PC-9 (cell line): ENCODE data around the gene ANKLE2. TPM values are rescaled to one million over a fixed set of nuclear protein-coding genes. Genes with fewer than 3 reads are reported as not detected.

ENCODE experiments used
- BruUV-seq: library from RNA; stranded (reverse); fragments of 400-500 nt; replicated peaks from 2 replicates; lab custom pipeline; 2021; lab: Mats Ljungman, UMichigan
- CTCF ChIA-PET: fragments of 300-600 bp; sonication (Branson Sonifier 250); formaldehyde crosslinking; loops from one replicate; lab custom pipeline; 2022; ENCODE audit warnings: antibody characterized with exemption; lab: Charles Lee
- POLR2A ChIA-PET: fragments of 300-600 bp; sonication (Branson Sonifier 250); formaldehyde crosslinking; loops from one replicate; lab custom pipeline; 2022; ENCODE audit warnings: antibody characterized with exemption; ENCODE audit not compliant: unreplicated experiment; lab: Charles Lee
- DNase-seq, 2 experiments: peaks; one replicate each; pipeline versions ENCODE4 v3.0.0 to v3.0.0-alpha.2; 2015 to 2022; ENCODE audit warnings: mixed read lengths in 1 of 2
- H2AFZ ChIP-seq: fragments of 200-600 bp; sonication (generic); 2 replicates; pipeline ENCODE4 v1.8.1; 2017; ENCODE audit warnings: antibody characterized with exemption
- H3F3A ChIP-seq: fragments of 200-600 bp; sonication (generic); 2 replicates; pipeline ENCODE4 v1.8.1; 2017; ENCODE audit warnings: antibody characterized with exemption, mild to moderate bottlenecking, low read depth; ENCODE audit not compliant: insufficient read depth
- H3K27ac ChIP-seq: fragments of 200-600 bp; sonication (generic); 2 replicates; pipeline ENCODE4 v1.6.1; 2016; ENCODE audit warnings: mixed run types
- H3K27me3 ChIP-seq: fragments of 200-600 bp; sonication (generic); 2 replicates; pipeline ENCODE4 v1.6.1; 2016; ENCODE audit warnings: low read depth, mixed run types; ENCODE audit not compliant: insufficient read depth
- H3K36me3 ChIP-seq: fragments of 200-600 bp; sonication (generic); 2 replicates; pipeline ENCODE4 v1.6.1; 2016; ENCODE audit warnings: low read depth, mixed run types
- H3K4me1 ChIP-seq: fragments of 200-600 bp; sonication (generic); replicated peaks from 2 replicates; pipeline ENCODE4 v1.6.1; 2016; ENCODE audit warnings: mixed run types; ENCODE audit not compliant: insufficient read depth
- H3K4me2 ChIP-seq: fragments of 200-600 bp; sonication (generic); 2 replicates; pipeline ENCODE4 v1.6.1; 2017; ENCODE audit warnings: mixed run types
- H3K4me3 ChIP-seq: fragments of 200-600 bp; sonication (generic); 2 replicates; pipeline ENCODE4 v1.6.1; 2016; ENCODE audit warnings: mixed run types
- H3K79me2 ChIP-seq: fragments of 200-600 bp; sonication (generic); 2 replicates; pipeline ENCODE4 v1.6.1; 2017; ENCODE audit warnings: low read depth, mixed run types
- H3K9me2 ChIP-seq: fragments of 200-600 bp; sonication (generic); 2 replicates; pipeline ENCODE4 v1.8.1; 2017; ENCODE audit warnings: mild to moderate bottlenecking; ENCODE audit not compliant: insufficient read depth
- H3K9me3 ChIP-seq: fragments of 200-600 bp; sonication (generic); 2 replicates; pipeline ENCODE4 v1.8.1; 2016; ENCODE audit warnings: low read depth; ENCODE audit not compliant: insufficient read depth
- H4K20me1 ChIP-seq: fragments of 200-600 bp; sonication (generic); 2 replicates; pipeline ENCODE4 v1.8.1; 2017; ENCODE audit not compliant: insufficient read depth
- EZH2 ChIP-seq: fragments of 200-600 bp; sonication (generic); IDR thresholded peaks from 2 replicates; pipeline ENCODE4 v1.8.0; 2017; ENCODE audit warnings: antibody characterized with exemption, low read depth
- intact Hi-C: fragments of 100-400 bp; cut with micrococcal nuclease; formaldehyde crosslinking; loops from one replicate; pipeline ENCODE4 v1.10.0; 2022; ENCODE audit not compliant: unreplicated experiment
- total RNA-seq: library from RNA; stranded (reverse); gene quantifications from 2 replicates; pipeline ENCODE4 v1.2.3, GENCODE V29; 2021
- TF ChIP-seq, protein P1 (sequence below): fragments of 200-600 bp; sonication (generic); conservative IDR thresholded peaks from 2 replicates; pipeline ENCODE4 v1.6.1; 2017; ENCODE audit warnings: mixed run types, antibody characterized with exemption, mild to moderate bottlenecking, moderate library complexity

The ANKLE2 gene
- total RNA-seq, 1 experiment from 2014 or later, result 102 TPM

DNA sequence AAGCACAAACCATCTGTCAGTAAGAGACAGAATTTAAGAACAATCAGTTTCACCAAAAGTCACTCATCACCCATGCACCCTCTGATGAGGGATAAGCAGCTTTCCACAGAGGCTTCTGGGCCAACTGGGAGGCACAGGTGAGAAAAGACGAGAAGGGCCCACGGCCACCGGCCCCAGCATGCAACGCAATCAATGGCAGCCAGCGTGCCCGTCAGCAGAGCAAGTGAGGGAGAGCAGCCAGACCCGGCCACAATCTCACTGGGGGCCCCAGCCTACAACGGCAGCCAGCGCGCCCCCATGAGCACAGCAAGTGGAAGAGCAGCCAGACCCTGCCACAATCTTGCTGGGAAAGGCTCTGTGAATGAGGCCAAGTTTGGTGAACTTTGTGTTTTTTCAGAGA lies 13.3 kb downstream of the ANKLE2 start:
- CTCF ChIA-PET, result no interaction called here
- no peak overlapping the region for H3K27ac ChIP-seq
- intact Hi-C loops, result no loop called here
- H3K9me2 ChIP-seq, result no peaks in the 10 kb centered on the region
- no peak for TF ChIP-seq EZH2
- TF ChIP-seq, protein P1, sequence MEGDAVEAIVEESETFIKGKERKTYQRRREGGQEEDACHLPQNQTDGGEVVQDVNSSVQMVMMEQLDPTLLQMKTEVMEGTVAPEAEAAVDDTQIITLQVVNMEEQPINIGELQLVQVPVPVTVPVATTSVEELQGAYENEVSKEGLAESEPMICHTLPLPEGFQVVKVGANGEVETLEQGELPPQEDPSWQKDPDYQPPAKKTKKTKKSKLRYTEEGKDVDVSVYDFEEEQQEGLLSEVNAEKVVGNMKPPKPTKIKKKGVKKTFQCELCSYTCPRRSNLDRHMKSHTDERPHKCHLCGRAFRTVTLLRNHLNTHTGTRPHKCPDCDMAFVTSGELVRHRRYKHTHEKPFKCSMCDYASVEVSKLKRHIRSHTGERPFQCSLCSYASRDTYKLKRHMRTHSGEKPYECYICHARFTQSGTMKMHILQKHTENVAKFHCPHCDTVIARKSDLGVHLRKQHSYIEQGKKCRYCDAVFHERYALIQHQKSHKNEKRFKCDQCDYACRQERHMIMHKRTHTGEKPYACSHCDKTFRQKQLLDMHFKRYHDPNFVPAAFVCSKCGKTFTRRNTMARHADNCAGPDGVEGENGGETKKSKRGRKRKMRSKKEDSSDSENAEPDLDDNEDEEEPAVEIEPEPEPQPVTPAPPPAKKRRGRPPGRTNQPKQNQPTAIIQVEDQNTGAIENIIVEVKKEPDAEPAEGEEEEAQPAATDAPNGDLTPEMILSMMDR, result no peak
- POLR2A ChIA-PET, result no interaction called here
- H3F3A ChIP-seq, result peaks cover 12% of the 10 kb centered on the region
- H3K79me2 ChIP-seq, result peaks cover 60% of the 10 kb centered on the region
- H3K36me3 ChIP-seq, result peaks cover 58% of the 10 kb centered on the region
- no peak overlapping the region for H2AFZ ChIP-seq
- BruUV-seq, result no TSS peak
- H4K20me1 ChIP-seq, result peaks cover 66% of the 10 kb centered on the region
- no peaks in the 10 kb centered on the region for H3K27me3 ChIP-seq
- no peaks in the 10 kb centered on the region for H3K4me1 ChIP-seq
- H3K4me2 ChIP-seq, result no peak overlapping the region
- no peak overlapping the region for H3K4me3 ChIP-seq
- H3K9me3 ChIP-seq, result no peaks in the 10 kb centered on the region
- no peak for DNase-seq

- Histone ChIP-seq H3F3A (peaks cover 12% of the 10 kb centered on the region), H3K79me2 (peaks cover 60% of the 10 kb centered on the region), H3K4me2 (no peak overlapping the region), H4K20me1 (peaks cover 66% of the 10 kb centered on the region), H3K4me1 (no peaks in the 10 kb centered on the region), H3K27ac (no peak overlapping the region), H3K36me3 (peaks cover 57% of the 10 kb centered on the region), H2AFZ (no peak overlapping the region), H3K27me3 (no peaks in the 10 kb centered on the region), H3K9me3 (no peaks in the 10 kb centered on the region), H3K9me2 (no peaks in the 10 kb centered on the region), H3K4me3 (no peak overlapping the region)
- BruUV-seq, result no TSS peak
- POLR2A ChIA-PET, result no interaction called here
- no peak for TF ChIP-seq EZH2
- TF ChIP-seq, protein P1, result no peak
- CTCF ChIA-PET, result no interaction called here
- intact Hi-C loops, result no loop called here
- DNase-seq, result no peak
These were observed 13.7 kb downstream of the ANKLE2 start for GRCh38 chr12:132747896-132748295.

- Histone ChIP-seq H3K9me3 (no peaks in the 10 kb centered on the region), H3K27me3 (no peaks in the 10 kb centered on the region), H3K4me1 (no peaks in the 10 kb centered on the region), H3F3A (peaks cover 10% of the 10 kb centered on the region; the same call in 1 of the 2 replicates), H3K79me2 (peaks cover 59% of the 10 kb centered on the region), H3K36me3 (peaks cover 57% of the 10 kb centered on the region), H3K4me2 (no peak overlapping the region), H3K9me2 (no peaks in the 10 kb centered on the region), H3K4me3 (no peak overlapping the region), H3K27ac (no peak overlapping the region), H4K20me1 (peaks cover 64% of the 10 kb centered on the region), H2AFZ (no peak overlapping the region)
- intact Hi-C loops, result no loop called here
- DNase-seq, result no peak
- no TSS peak for BruUV-seq
- POLR2A ChIA-PET, result no interaction called here
- CTCF ChIA-PET, result no interaction called here
- TF ChIP-seq, protein P1, result no peak
- TF ChIP-seq EZH2, result no peak
These were observed 14.2 kb downstream of the ANKLE2 start for GRCh38 chr12:132747395-132747794.
